HFFc6 (cell line): Measurements from ENCODE around the gene FAM120A. TPM values are rescaled to one million over a fixed set of nuclear protein-coding genes. Genes with fewer than 3 reads are reported as not detected.

Experiments
- DNase-seq: peaks from one replicate; pipeline ENCODE4 v3.0.0-alpha.2; 2018
- H3K27ac Mint-ChIP-seq: 2 replicates; pipeline ENCODE4 v1.8.0; 2020; ENCODE audit warnings: mild to moderate bottlenecking, mixed read lengths
- H3K27me3 Mint-ChIP-seq: 2 replicates; pipeline ENCODE4 v1.8.0; 2021; ENCODE audit warnings: mild to moderate bottlenecking, moderate library complexity, mixed read lengths; ENCODE audit not compliant: insufficient read depth
- H3K36me3 Mint-ChIP-seq: 2 replicates; pipeline ENCODE4 v1.8.0; 2021; ENCODE audit warnings: low read depth, mixed read lengths
- H3K4me1 Mint-ChIP-seq: 2 replicates; pipeline ENCODE4 v1.8.0; 2020; ENCODE audit warnings: low read depth, mixed read lengths
- H3K4me3 Mint-ChIP-seq: 2 replicates; pipeline ENCODE4 v1.8.0; 2020; ENCODE audit warnings: mild to moderate bottlenecking, moderate library complexity, mixed read lengths
- H3K9me3 Mint-ChIP-seq: 2 replicates; pipeline ENCODE4 v1.8.0; 2020; ENCODE audit warnings: mild to moderate bottlenecking, mixed read lengths
- total RNA-seq, 6 experiments: library from RNA; stranded (reverse); fragmentation: NEBNext Ultra II Directional; extraction: Animal tissue kit (Norgen Biotek cat#: 25700); gene quantifications; 2 replicates in 1 of 6; 3 replicates in 5 of 6; pipeline ENCODE4 v1.2.3, GENCODE V29; 2021
- TF ChIP-seq, protein P1 (sequence below): fragments of 200-600 bp; sonication (generic); IDR thresholded peaks from 2 replicates; pipeline ENCODE4 v1.5.0; 2021; ENCODE audit warnings: antibody characterized with exemption, mild to moderate bottlenecking

FAM120A gene
- total RNA-seq, 6 experiments from 2014 or later: 139 to 161 (median 155) TPM

DNA sequence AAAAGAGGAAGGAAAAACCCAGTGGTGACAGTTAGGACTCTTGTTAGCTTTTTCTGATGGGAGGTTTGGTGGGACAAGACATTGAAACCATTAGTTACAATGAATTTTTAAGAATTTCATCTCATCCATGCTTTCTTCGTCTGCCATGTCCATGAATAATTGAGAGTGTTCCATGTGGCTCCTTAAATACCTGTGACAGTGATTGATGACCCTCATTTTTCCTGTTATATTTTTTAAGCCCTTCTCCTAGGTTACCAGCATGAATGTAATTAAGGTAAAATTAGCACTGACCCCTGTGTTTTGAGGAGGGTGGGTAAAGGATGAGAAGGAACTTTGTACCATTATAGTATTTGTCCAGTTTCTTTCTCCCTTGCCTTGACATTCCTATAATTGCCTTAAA lies 101.4 kb downstream of the FAM120A start:
- Mint-ChIP-seq H3K9me3 (no peaks in the 10 kb centered on the region), H3K4me3 (no peak overlapping the region), H3K36me3 (peaks cover 26% of the 10 kb centered on the region), H3K27me3 (peaks cover 3% of the 10 kb centered on the region), H3K4me1 (no peaks in the 10 kb centered on the region), H3K27ac (no peak overlapping the region)
- TF ChIP-seq, protein P1, sequence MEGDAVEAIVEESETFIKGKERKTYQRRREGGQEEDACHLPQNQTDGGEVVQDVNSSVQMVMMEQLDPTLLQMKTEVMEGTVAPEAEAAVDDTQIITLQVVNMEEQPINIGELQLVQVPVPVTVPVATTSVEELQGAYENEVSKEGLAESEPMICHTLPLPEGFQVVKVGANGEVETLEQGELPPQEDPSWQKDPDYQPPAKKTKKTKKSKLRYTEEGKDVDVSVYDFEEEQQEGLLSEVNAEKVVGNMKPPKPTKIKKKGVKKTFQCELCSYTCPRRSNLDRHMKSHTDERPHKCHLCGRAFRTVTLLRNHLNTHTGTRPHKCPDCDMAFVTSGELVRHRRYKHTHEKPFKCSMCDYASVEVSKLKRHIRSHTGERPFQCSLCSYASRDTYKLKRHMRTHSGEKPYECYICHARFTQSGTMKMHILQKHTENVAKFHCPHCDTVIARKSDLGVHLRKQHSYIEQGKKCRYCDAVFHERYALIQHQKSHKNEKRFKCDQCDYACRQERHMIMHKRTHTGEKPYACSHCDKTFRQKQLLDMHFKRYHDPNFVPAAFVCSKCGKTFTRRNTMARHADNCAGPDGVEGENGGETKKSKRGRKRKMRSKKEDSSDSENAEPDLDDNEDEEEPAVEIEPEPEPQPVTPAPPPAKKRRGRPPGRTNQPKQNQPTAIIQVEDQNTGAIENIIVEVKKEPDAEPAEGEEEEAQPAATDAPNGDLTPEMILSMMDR: no peak
- no peak for DNase-seq

DNA sequence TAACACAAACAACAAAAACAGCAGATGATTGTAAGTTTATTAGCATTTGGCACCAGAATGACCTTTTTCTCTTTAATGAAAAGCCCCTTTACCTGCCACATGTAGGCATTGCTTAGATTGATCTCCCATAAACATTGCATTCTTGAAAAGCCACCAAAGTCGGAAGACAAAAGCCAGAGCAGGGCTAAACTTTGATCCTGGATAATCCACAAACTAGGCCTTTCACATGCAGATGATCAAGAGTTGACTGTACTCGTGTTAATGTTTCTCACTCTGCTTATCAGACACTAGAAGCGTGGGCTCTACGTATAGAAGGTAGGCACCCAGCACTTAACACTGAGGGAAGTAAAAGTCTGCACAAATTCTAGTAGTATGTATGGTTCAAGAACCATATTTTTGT lies 103.9 kb downstream of the FAM120A start:
- H3K27me3 Mint-ChIP-seq: peaks cover 3% of the 10 kb centered on the region
- H3K9me3 Mint-ChIP-seq: no peaks in the 10 kb centered on the region
- TF ChIP-seq, protein P1: no peak
- H3K4me3 Mint-ChIP-seq: no peak overlapping the region
- no peaks in the 10 kb centered on the region for H3K4me1 Mint-ChIP-seq
- DNase-seq: no peak
- no peak overlapping the region for H3K27ac Mint-ChIP-seq
- H3K36me3 Mint-ChIP-seq: peaks cover 25% of the 10 kb centered on the region; the same call in 1 of the 2 replicates

DNA sequence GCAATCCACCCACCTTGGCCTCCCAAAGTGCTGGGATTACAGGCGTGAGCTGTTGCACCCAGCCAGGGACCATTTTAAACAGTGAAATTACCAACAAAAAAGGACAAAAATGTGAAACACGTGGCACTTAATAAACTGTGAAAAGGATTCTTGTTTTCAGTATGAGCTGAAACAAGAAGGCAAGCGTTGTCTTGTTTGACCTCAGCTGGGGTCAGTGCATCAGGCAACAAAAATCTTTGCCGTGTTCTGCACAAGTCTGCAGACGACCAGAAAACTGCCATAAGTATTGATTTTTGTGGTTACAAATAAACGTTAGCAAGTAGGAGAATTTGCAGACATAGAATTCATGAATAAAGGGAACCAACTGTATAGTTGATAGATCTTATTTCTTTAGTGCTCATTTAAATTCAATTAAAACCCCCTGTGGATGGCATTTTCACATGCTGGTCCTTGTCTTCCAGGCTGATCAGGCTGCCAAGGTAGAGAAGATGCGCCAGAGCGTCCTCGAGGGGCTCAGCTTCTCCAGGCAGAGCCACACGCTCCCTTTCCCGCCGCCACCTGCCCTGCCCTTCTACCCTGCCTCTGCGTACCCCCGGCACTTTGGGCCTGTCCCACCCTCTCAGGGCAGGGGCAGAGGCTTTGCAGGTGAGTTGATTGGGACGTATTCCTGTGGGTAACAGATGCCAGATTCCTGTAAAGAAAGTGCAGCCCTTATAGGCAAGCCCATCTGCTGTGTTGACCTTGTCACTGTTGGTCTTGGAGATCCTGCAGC lies 106.1 kb downstream of the FAM120A start:
- TF ChIP-seq, protein P1: no peak
- Mint-ChIP-seq H3K27me3 (peaks cover 3% of the 10 kb centered on the region), H3K4me1 (no peaks in the 10 kb centered on the region), H3K36me3 (peaks cover 21% of the 10 kb centered on the region), H3K4me3 (no peak overlapping the region), H3K9me3 (no peaks in the 10 kb centered on the region), H3K27ac (no peak overlapping the region; the same call in 1 of the 2 replicates)
- no peak for DNase-seq

DNA sequence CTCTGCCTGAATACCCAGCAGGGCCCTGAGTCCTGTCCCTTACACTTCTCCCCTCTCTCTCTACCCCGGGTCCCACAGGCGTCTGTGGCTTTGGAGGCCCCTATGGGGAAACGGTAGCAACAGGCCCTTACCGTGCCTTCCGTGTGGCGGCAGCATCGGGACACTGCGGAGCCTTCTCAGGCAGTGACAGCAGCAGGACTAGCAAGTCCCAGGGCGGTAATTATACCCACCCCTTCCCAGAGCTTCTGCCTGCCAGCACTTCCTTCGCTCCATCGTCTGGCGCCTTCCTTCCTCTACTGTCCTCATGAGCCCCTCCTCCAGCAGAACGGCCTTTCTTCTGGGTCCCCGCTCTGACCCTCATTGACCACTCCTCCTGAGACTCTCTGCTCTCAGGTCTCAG lies 107.0 kb downstream of the FAM120A start:
- no peak overlapping the region for H3K4me3 Mint-ChIP-seq
- no peaks in the 10 kb centered on the region for H3K9me3 Mint-ChIP-seq
- peaks cover 27% of the 10 kb centered on the region for H3K36me3 Mint-ChIP-seq
- H3K27me3 Mint-ChIP-seq: peaks cover 3% of the 10 kb centered on the region
- no peaks in the 10 kb centered on the region for H3K4me1 Mint-ChIP-seq
- H3K27ac Mint-ChIP-seq: no peak overlapping the region
- DNase-seq: no peak
- TF ChIP-seq, protein P1: no peak

DNA sequence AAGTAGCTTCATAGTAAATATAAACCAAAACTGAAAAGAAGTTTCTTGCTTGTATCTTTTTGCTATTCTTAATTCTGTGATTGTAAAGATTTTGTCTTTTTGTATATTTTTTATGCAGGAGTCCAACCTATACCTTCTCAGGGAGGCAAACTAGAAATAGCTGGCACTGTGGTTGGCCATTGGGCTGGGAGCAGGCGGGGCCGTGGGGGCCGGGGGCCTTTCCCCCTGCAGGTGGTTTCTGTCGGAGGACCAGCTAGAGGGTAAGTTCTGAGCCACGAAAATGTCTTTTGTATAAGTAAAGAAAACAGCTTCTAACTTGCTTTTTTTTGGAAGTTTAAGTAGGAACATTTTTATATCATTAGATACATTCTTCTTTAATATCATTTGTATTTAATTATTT lies 109.5 kb downstream of the FAM120A start:
- Mint-ChIP-seq H3K36me3 (peaks cover 27% of the 10 kb centered on the region), H3K4me1 (peaks cover 5% of the 10 kb centered on the region; the same call in 1 of the 2 replicates), H3K4me3 (no peak overlapping the region), H3K27me3 (no peaks in the 10 kb centered on the region; the same call in 1 of the 2 replicates), H3K27ac (no peak overlapping the region), H3K9me3 (no peaks in the 10 kb centered on the region)
- DNase-seq: no peak
- TF ChIP-seq, protein P1: no peak
